CD4-positive, alpha-beta T cell treated with Interferon alpha-2 for 1 hour (primary cell): Measurements from ENCODE around the gene RNF144A.

Experiments
- DNase-seq, 2 donors: peaks; one replicate each; pipeline ENCODE4 v3.0.0-alpha.2; 2020 to 2022

The RNF144A gene

GRCh38 chr2:6909431-6910385, 7.5 kb upstream of the RNF144A start:
- peak; percentile 50 to 82 for DNase-seq

DNA sequence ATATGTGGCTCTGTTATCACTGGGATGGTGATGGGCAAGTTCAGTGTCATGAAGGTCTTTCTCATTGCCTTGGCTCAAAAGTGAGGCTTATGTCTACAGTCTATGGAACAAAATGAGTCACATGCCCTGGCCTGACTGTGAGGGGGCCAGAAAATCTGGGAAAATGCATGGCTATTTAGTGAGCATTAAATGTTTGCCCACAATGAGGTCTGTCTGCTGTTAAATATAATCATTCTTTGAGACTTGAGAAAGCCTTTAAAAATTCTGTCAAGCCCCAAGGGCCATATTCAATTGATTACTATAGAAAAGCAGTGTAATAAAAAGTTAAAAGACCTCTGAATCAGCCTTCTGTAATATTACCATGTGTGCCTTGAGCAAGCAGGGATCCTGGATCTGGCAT, 5.5 kb upstream of the RNF144A start:
- DNase-seq: no peak

GRCh38 chr2:6913415-6914157, 3.6 kb upstream of the RNF144A start:
- peak; percentile 40 to 61 for DNase-seq

DNA sequence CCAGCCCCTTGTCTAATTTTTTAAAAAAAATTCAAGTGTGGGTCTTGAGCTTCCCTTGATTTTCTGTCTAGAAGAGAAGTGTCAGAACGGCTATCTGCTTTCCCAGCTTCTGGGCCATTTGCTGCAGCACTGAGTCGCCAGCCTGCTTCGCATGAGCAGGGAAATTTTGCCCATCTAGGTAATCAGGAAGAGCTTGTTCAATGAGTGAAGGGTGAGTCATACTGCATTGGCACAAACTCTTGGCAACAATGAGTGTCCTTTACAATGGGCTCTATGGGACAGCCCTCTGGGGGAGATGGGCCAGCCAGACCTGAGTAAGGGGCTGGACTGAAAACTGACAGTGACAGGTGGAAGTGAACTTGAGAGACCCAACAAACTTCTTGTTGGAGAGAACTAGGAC, 2.4 kb upstream of the RNF144A start:
- DNase-seq: no peak

- no peak for DNase-seq
These were observed 1.8 kb upstream of the RNF144A start for GRCh38 chr2:6915399-6915798.

DNA sequence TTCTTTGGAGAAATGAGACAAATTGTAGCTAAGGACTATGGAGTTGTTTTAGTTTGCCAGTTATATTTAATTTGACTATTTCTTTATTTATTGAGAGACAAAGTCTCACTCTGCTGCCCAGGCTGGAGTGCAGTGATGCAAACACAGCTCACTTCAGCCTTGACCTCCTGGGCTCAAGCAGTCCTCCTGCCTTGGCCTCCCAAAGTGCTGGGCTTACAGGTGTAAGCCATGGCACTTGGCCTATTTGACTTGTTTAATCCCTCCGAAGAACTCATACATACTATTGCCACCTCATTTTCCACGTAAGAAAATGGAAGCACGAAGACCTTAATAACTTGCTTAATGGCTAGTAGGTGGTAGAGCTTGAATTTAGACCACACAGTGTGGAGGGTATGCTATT, 988 bp upstream of the RNF144A start:
- DNase-seq: no peak

- no peak for DNase-seq
These were observed 509 bp upstream of the RNF144A start for GRCh38 chr2:6916736-6917070.

DNA sequence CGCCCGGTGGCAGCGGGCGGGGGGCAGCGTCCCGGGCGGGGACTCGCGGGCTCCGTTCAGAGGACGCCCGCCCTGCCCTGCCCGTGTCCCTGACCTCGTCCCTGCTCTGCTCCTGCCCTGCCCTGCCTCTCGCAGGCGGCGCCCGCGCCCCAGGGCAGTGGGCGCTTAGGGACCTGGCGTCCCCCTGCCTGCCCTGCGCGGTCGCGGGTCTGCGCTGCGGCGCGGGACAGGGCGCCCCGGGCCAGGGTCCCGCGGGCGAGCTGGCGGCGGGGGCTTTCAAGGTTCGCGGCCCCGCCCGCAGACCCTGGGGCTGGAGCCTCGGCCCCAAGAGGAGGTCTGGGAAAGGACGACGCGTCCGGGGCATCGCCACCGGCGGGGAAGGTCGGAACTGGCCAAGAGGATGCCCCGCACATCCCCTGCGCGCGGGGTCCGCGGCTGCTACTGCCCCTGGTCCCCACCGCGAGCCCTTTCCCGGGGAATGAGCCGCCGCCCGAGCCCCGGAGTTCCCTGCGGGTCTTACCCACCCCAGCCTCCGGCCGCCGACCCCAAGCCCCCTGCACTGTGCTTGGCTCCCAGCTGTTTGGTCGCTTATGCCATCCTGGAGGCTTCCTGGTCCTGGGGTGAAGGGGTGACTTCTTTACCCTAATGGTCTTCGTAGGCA, 679 bp downstream of the RNF144A start:
- DNase-seq: no peak

- DNase-seq: no peak
These were observed 2.9 kb downstream of the RNF144A start for GRCh38 chr2:6919901-6920742.

- no peak for DNase-seq
These were observed 3.5 kb downstream of the RNF144A start for GRCh38 chr2:6920743-6921064.

DNA sequence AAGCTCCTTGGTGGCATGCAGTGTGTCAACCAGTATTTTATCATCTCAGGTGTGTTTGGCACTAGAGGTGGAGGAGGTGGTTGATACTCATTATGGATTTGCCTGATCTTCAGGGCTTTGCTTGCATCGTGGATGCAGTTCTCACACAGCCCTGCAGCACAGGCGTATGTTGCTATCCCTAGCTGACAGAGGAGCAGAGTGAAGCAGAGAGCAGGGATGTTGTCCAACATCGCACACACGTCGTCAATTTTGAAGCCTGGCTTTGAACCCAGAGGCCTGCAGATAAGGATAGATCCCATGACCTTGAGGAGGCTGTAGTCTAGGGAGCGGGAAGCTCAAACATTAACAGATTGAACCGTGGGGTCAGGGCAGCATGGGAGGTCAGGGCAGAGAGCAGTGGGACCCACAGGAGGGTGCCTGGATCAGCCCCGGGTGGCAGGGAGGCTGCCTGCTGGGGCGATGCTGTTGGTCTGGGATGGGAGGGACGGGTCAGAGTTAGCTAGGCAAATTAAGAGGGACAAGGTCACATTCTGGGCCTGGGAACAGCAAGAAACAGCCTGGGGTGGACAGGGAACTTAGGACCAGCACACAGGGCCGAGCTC, 4.2 kb downstream of the RNF144A start:
- DNase-seq: no peak

GRCh38 chr2:6922201-6922656, 5.0 kb downstream of the RNF144A start:
- no peak for DNase-seq

GRCh38 chr2:6923319-6923718, 6.1 kb downstream of the RNF144A start:
- no peak for DNase-seq

DNA sequence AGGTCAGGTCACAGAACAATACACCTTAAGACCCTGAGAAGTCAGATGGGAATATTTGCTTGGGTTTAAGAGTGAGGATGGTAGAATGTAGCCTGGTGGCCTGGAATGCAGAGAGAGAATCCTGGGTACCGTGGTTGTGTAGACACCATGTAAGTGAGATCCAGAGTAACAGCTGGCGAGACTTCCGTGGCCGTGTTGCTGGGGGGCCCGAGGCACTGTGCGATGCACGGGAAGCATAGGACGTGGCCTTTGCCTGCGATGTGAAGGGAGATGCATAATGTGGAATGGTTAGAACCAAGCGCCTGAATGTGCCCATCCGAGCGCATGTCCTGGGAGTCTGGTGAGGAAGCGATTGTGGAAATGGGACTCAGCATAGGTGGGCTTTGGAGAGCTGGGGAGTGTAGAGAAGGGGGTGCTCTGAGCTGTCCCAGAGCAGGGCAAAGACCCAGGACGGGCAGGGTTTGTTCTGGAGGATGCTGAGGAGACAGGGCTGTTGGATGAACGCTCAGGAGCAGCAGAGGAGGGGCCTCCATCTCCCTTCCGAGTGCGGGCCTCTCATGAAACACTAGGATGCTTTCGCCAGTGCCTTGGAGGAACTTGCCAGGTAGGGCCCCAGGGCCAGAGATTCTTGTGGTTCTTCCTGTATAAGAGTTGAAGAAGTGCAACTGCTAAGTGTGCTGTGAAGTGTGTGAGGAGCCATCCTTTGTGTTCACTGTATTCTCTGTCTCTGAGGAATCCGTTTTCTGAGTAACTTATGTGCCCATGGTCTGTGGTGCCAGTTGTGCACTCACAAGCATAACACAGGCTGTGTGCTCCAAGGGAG, 7.1 kb downstream of the RNF144A start:
- DNase-seq: no peak

DNA sequence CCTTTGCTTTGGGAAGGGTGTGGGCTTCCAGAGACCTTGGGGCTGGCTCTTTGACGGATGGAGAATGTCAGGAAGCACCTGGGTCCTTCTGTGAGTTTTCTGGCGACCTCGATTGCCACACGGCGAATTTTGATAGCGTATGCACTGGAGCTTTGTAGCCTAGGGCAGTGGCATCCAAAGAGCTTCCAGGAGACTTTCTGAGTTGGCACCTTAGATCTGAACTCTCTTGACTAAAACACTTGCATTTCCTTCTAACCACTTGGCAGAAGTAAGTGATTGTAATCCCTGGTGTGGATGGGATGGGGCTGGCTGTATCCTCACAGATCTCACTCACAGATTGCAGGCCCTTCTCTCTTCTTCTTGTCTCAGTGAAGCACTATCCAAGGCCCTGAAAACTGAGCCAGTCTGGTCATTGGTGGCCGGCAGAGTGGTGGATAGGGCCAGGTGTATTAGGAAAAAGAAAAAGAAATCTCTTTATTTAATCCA, 7.8 kb downstream of the RNF144A start:
- DNase-seq: no peak

DNA sequence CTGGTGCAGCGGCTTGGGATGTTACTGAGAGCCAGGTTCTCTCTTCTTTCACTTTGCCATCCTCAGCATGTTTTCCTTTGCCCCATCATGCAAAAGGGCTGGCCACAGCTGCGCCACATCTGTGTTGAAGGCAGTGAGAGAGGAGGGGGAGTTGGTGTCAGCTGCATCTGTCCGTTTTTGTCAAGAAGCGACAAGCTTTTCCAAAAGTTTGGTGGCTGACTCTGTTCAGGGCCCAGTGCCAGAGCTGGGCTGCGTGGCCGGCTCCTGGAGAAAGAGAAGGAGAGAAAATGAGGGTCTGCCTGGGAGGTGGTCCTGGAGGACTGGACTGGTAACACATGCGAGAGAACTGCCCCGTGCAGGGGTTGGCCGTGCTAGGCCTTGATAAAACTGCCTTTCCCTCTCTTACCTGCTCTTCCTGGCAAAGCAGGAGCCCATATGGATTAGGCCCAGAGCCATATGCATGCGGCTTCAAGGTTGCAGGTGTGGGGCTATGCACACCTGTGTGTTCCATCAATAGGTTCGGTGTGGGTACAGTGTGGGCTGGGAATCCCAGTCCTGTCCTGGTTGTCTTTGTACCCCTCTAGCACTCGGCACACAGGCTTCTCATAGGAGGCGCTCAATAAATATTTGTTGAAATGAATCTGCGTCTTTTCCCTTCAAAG, 9.0 kb downstream of the RNF144A start:
- no peak for DNase-seq

DNA sequence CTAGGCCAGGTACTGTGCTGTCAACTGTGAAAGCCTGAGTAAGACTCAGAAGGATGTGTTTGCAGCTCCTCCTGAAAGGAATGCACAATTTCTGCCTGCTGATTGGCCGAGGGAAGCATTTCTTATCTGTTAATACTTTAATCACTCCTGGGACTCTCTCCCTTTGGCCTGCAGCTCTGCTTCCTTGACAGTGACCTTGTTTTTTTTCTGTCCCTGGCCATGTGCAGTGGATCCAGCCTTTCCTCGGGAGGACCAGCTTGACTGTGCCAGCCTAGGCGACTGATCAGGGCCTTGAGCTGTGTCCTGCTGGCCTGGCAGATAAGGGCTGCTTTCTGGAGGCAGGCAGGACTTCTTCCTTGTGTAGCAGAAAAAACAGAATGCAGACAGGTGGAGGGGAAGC, 10.0 kb downstream of the RNF144A start:
- no peak for DNase-seq

DNA sequence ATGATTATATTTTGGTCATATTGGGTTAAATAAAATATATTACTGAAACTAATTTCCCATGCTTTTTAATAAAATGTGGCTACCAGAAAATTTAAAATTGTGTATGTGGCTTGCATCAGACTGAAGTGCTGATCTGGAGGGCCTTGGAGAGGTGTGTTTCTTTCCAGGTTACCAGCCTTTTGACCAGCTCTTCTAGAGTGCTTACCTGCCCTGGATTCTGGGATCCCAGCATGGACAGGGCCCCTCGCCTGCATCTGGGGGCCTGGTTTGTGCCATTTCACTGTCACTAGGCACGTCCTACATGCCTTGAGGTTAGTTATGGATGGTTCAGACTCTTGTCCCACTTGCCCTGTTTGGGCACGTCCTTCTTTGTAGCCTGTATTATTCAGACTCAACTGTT, 10.5 kb downstream of the RNF144A start:
- no peak for DNase-seq

DNA sequence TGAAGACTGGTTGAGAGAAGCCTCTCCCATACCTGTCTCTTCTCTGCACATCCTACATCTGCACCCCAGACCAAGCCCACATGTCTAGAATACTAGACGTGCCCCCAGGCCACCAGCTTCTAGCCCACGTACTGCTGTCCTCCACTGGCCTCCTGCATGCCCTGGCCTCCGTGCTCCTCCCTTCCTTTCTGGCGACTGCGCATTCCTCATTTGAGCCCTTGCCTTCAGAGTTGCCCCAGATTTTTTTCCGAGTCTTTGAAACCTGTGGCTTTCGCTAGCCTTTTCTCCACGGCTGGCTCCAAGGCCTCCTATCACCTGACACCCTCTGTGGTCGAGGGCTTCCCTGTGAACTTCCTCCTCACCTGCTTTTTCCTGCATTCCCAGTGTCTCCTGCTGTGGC, 11.2 kb downstream of the RNF144A start:
- no peak for DNase-seq

GRCh38 chr2:6929196-6929819, 12.1 kb downstream of the RNF144A start:
- no peak for DNase-seq
